HCT116 (cell line): ENCODE measurements around the gene KRTAP5-9. TPM values are rescaled to one million over a fixed set of nuclear protein-coding genes. Genes with fewer than 3 reads are reported as not detected.

Experiments
- ATAC-seq: fragments of 200-7000 bp; cut with Tn5 transposase; 2 replicates; pipeline ENCODE4 v1.9.1; 2020; ENCODE audit warnings: mild to moderate bottlenecking, moderate library complexity
- BruUV-seq: library from RNA; stranded (reverse); fragments of 400-500 nt; replicated peaks from 2 replicates; lab custom pipeline; 2021; lab: Mats Ljungman, UMichigan
- CTCF ChIA-PET: fragments of 300-600 bp; sonication (Branson Sonifier 250); formaldehyde crosslinking; loops from one replicate; lab custom pipeline; 2021; ENCODE audit warnings: antibody characterized with exemption; lab: Charles Lee
- POLR2A ChIA-PET: fragments of 300-600, 350-600 bp; sonication (Branson Sonifier 250); formaldehyde crosslinking; loops from one replicate; lab custom pipeline; 2021; ENCODE audit warnings: antibody characterized with exemption; lab: Charles Lee
- RAD21 ChIA-PET, 2 experiments: fragments of 300-600 bp; sonication (Branson Sonifier 250); formaldehyde crosslinking; loops; one replicate each; lab custom pipeline; 2023; ENCODE audit warnings: low total read pairs in 2 of 2; ENCODE audit not compliant: uncharacterized antibody in 2 of 2, unreplicated experiment in 2 of 2, low non-redundant PET in 1 of 2; lab: Charles Lee
- DNase-seq: peaks from one replicate; pipeline ENCODE4 v3.0.0-alpha.2; 2010; ENCODE audit warnings: low read depth, low spot score
- H2AFZ ChIP-seq: fragments of 200-600 bp; shearing (Covaris generic), sonication (generic); 2 replicates; pipeline ENCODE4 v1.6.1; 2017; ENCODE audit warnings: low read depth, mixed run types, mixed read lengths, antibody characterized with exemption, low read length; ENCODE audit not compliant: poor library complexity, severe bottlenecking
- H3K27ac ChIP-seq: 2 replicates; pipeline ENCODE4 v1.5.1; 2012; ENCODE audit warnings: low read depth, low read length
- H3K27me3 ChIP-seq: fragments of 200-600 bp; sonication (generic); 2 replicates; pipeline ENCODE4 v1.6.1; 2016; ENCODE audit warnings: mixed run types, low read length, mixed read lengths; ENCODE audit not compliant: insufficient read depth
- H3K36me3 ChIP-seq, 2 experiments: fragments of 200-500 bp in 1 of 2; fragments of 200-600 bp in 1 of 2; sonication (Bioruptor generic) in 1 of 2; sonication (generic) in 1 of 2; 2 replicates each; pipeline versions ENCODE4 v1.5.1 to v1.6.1; 2014 to 2016; ENCODE audit warnings: low read length in 2 of 2, inconsistent platforms in 1 of 2, mixed read lengths in 1 of 2, mixed run types in 1 of 2; ENCODE audit not compliant: insufficient read depth in 2 of 2, control insufficient read depth in 1 of 2
- H3K4me1 ChIP-seq, 2 experiments: fragments of 200-600 bp in 1 of 2; sonication (generic) in 1 of 2; 2 replicates each; pipeline versions ENCODE4 v1.5.1 to v1.6.1; 2012 to 2017; ENCODE audit warnings: low read length in 2 of 2, inconsistent platforms in 1 of 2, mild to moderate bottlenecking in 1 of 2, mixed read lengths in 1 of 2, mixed run types in 1 of 2, moderate library complexity in 1 of 2; ENCODE audit not compliant: insufficient read depth in 2 of 2, control insufficient read depth in 1 of 2
- H3K4me2 ChIP-seq: fragments of 200-600 bp; sonication (generic); 2 replicates; pipeline ENCODE4 v1.6.1; 2017; ENCODE audit warnings: mixed run types, low read length, mixed read lengths
- H3K4me3 ChIP-seq, 2 experiments: fragments of 200-600 bp in 1 of 2; sonication (generic) in 1 of 2; replicated peaks in 1 of 2; 2 replicates each; pipeline ENCODE4 v1.5.1; 2011 to 2016; ENCODE audit warnings: low read length in 2 of 2, control low read depth in 1 of 2, low read depth in 1 of 2, mild to moderate bottlenecking in 1 of 2, mixed read lengths in 1 of 2, mixed run types in 1 of 2
- H3K79me2 ChIP-seq: fragments of 200-600 bp; sonication (generic); 2 replicates; pipeline ENCODE4 v1.6.1; 2017; ENCODE audit warnings: mild to moderate bottlenecking, mixed run types, low read length, moderate library complexity, mixed read lengths; ENCODE audit not compliant: insufficient read depth
- H3K9ac ChIP-seq: fragments of 200-600 bp; sonication (generic); 2 replicates; pipeline ENCODE4 v1.6.1; 2016; ENCODE audit warnings: low read length, mixed read lengths
- H3K9me2 ChIP-seq: fragments of 200-600 bp; sonication (generic), shearing (Covaris generic); 2 replicates; pipeline ENCODE4 v1.6.1; 2017; ENCODE audit warnings: mixed run types, mild to moderate bottlenecking, moderate library complexity; ENCODE audit not compliant: insufficient read depth
- H3K9me3 ChIP-seq, 2 experiments: fragments of 200-500 bp in 1 of 2; fragments of 200-600 bp in 1 of 2; sonication (Bioruptor generic) in 1 of 2; sonication (generic) in 1 of 2; 2 replicates each; pipeline ENCODE4 v1.6.1; 2014 to 2017; ENCODE audit warnings: low read length in 2 of 2, mixed read lengths in 2 of 2, inconsistent platforms in 1 of 2, low read depth in 1 of 2, mild to moderate bottlenecking in 1 of 2, mixed run types in 1 of 2, moderate library complexity in 1 of 2; ENCODE audit not compliant: control insufficient read depth in 1 of 2, insufficient read depth in 1 of 2
- H4K20me1 ChIP-seq: fragments of 200-600 bp; sonication (generic), shearing (Covaris generic); 2 replicates; pipeline ENCODE4 v1.6.1; 2017; ENCODE audit warnings: mixed run types, mild to moderate bottlenecking, moderate library complexity; ENCODE audit not compliant: insufficient read depth
- CEBPB ChIP-seq: IDR thresholded peaks from 2 replicates; pipeline ENCODE4 v1.6.1; 2012; ENCODE audit warnings: low read depth
- EZH2phosphoT487 ChIP-seq: fragments of 200-600 bp; IDR thresholded peaks from 2 replicates; pipeline ENCODE4 v1.6.1; 2018; ENCODE audit warnings: antibody characterized with exemption, borderline replicate concordance
- intact Hi-C: fragments of 100-400 bp; cut with micrococcal nuclease; formaldehyde crosslinking; loops from 2 replicates; pipeline ENCODE4 v1.10.0; 2022
- total RNA-seq: library from RNA; stranded (reverse); gene quantifications from one replicate; pipeline ENCODE4 v1.2.1, GENCODE V29; 2021; ENCODE audit not compliant: unreplicated experiment
- TF ChIP-seq, protein P1 (sequence below), 3 experiments: fragments of 200-600 bp in 1 of 3; sonication (generic) in 1 of 3; IDR thresholded peaks in 2 of 3; conservative IDR thresholded peaks in 1 of 3; 2 replicates each; pipeline ENCODE4 v1.5.1; 2012 to 2017; ENCODE audit warnings: low read depth in 2 of 3, low read length in 2 of 3, antibody characterized with exemption in 1 of 3, borderline replicate concordance in 1 of 3, control low read depth in 1 of 3, mild to moderate bottlenecking in 1 of 3, mixed read lengths in 1 of 3, mixed run types in 1 of 3, moderate library complexity in 1 of 3; ENCODE audit not compliant: insufficient read depth in 1 of 3
- TF ChIP-seq, protein P2 (sequence below): IDR thresholded peaks from 2 replicates; pipeline ENCODE4 v1.6.1; 2012; ENCODE audit warnings: low read depth
- TF ChIP-seq, protein P3 (sequence below): IDR thresholded peaks from 2 replicates; pipeline ENCODE4 v1.6.1; 2012
- TF ChIP-seq, protein P4 (sequence below): IDR thresholded peaks from 2 replicates; pipeline ENCODE4 v1.6.1; 2011; ENCODE audit warnings: mild to moderate bottlenecking, low read length, moderate library complexity; ENCODE audit not compliant: insufficient replicate concordance; ENCODE audit errors: extremely low read depth

KRTAP5-9 gene
- total RNA-seq, 1 experiment from 2014 or later, result 0.27 TPM

DNA sequence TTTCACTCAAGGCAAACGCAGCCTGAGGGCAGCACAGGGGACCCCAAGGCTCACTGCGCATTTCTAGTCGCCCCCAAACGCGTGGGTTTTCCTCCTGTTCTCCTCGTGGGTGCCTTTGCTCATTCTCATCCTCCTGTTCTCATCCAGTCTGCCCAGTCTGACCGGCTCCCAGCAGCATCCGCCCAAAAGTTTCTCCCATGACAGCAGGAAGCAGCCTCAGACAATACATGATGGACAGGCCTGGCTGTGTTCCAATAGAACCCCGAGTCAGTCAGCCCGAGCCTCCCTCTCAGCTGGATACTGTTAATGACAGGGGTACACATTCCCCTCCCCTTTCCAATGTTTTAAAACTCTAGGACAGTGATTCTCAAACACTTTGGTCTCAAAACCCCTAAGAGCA lies 43.7 kb upstream of the KRTAP5-9 start:
- no peaks in the 10 kb centered on the region for H3K27me3 ChIP-seq
- peaks cover 1 to 2% of the 10 kb centered on the region in 2 experiments; a peak in 1 of 4 replicates for H3K36me3 ChIP-seq
- H3K4me3 ChIP-seq, result no peak overlapping the region
- no peak overlapping the region for H3K27ac ChIP-seq
- H3K4me1 ChIP-seq, result peaks cover 11 to 12% of the 10 kb centered on the region in 2 experiments; a peak in 3 of 4 replicates
- BruUV-seq, result no TSS peak
- H3K9ac ChIP-seq, result no peak overlapping the region
- no peak overlapping the region for H3K4me2 ChIP-seq
- DNase-seq (no peak), ATAC-seq (no peak)
- H3K9me3 ChIP-seq, result no peaks in the 10 kb centered on the region
- intact Hi-C loops, result no loop called here
- POLR2A ChIA-PET, result no interaction called here
- H2AFZ ChIP-seq, result no peak overlapping the region
- H3K79me2 ChIP-seq, result no peaks in the 10 kb centered on the region
- H4K20me1 ChIP-seq, result no peaks in the 10 kb centered on the region
- RAD21 ChIA-PET, result no interaction called here
- TF ChIP-seq, protein P1, sequence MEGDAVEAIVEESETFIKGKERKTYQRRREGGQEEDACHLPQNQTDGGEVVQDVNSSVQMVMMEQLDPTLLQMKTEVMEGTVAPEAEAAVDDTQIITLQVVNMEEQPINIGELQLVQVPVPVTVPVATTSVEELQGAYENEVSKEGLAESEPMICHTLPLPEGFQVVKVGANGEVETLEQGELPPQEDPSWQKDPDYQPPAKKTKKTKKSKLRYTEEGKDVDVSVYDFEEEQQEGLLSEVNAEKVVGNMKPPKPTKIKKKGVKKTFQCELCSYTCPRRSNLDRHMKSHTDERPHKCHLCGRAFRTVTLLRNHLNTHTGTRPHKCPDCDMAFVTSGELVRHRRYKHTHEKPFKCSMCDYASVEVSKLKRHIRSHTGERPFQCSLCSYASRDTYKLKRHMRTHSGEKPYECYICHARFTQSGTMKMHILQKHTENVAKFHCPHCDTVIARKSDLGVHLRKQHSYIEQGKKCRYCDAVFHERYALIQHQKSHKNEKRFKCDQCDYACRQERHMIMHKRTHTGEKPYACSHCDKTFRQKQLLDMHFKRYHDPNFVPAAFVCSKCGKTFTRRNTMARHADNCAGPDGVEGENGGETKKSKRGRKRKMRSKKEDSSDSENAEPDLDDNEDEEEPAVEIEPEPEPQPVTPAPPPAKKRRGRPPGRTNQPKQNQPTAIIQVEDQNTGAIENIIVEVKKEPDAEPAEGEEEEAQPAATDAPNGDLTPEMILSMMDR (IDR thresholded peaks at IDR 0.05 in 2 of 3, conservative IDR thresholded peaks at IDR 0.05 in 1 of 3; ENCODE audit: borderline replicate concordance in 1 of 3, insufficient read depth in 1 of 3, low read depth in 2 of 3, low read length in 2 of 3), result no peak
- TF ChIP-seq, protein P2, sequence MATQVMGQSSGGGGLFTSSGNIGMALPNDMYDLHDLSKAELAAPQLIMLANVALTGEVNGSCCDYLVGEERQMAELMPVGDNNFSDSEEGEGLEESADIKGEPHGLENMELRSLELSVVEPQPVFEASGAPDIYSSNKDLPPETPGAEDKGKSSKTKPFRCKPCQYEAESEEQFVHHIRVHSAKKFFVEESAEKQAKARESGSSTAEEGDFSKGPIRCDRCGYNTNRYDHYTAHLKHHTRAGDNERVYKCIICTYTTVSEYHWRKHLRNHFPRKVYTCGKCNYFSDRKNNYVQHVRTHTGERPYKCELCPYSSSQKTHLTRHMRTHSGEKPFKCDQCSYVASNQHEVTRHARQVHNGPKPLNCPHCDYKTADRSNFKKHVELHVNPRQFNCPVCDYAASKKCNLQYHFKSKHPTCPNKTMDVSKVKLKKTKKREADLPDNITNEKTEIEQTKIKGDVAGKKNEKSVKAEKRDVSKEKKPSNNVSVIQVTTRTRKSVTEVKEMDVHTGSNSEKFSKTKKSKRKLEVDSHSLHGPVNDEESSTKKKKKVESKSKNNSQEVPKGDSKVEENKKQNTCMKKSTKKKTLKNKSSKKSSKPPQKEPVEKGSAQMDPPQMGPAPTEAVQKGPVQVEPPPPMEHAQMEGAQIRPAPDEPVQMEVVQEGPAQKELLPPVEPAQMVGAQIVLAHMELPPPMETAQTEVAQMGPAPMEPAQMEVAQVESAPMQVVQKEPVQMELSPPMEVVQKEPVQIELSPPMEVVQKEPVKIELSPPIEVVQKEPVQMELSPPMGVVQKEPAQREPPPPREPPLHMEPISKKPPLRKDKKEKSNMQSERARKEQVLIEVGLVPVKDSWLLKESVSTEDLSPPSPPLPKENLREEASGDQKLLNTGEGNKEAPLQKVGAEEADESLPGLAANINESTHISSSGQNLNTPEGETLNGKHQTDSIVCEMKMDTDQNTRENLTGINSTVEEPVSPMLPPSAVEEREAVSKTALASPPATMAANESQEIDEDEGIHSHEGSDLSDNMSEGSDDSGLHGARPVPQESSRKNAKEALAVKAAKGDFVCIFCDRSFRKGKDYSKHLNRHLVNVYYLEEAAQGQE, result no peak
- TF ChIP-seq CEBPB (no peak), EZH2phosphoT487 (no peak)
- TF ChIP-seq, protein P3, sequence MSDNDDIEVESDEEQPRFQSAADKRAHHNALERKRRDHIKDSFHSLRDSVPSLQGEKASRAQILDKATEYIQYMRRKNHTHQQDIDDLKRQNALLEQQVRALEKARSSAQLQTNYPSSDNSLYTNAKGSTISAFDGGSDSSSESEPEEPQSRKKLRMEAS, result no peak
- TF ChIP-seq, protein P4, sequence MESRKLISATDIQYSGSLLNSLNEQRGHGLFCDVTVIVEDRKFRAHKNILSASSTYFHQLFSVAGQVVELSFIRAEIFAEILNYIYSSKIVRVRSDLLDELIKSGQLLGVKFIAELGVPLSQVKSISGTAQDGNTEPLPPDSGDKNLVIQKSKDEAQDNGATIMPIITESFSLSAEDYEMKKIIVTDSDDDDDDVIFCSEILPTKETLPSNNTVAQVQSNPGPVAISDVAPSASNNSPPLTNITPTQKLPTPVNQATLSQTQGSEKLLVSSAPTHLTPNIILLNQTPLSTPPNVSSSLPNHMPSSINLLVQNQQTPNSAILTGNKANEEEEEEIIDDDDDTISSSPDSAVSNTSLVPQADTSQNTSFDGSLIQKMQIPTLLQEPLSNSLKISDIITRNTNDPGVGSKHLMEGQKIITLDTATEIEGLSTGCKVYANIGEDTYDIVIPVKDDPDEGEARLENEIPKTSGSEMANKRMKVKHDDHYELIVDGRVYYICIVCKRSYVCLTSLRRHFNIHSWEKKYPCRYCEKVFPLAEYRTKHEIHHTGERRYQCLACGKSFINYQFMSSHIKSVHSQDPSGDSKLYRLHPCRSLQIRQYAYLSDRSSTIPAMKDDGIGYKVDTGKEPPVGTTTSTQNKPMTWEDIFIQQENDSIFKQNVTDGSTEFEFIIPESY, result no peak
- CTCF ChIA-PET, result no interaction called here
- H3K9me2 ChIP-seq, result no peaks in the 10 kb centered on the region
